ENCODE measurements around the gene SNX32.

SNX32 gene

GRCh38 chr11:65821107-65821506 lies 12.7 kb upstream of the SNX32 start:
- H3K4me2 ChIP-seq (ENCODE audit: low read depth, low read length, poor library complexity, severe bottlenecking) = no peak overlapping the region
- H3K79me2 ChIP-seq (ENCODE audit: insufficient read depth, low read length) = peaks cover 13% of the 10 kb centered on the region; the same call in 1 of the 2 replicates
- no peak overlapping the region for H2AFZ ChIP-seq (ENCODE audit: low read length)
- H3K27me3 ChIP-seq (ENCODE audit: insufficient read depth, low read length, poor library complexity, severe bottlenecking) = no peaks in the 10 kb centered on the region
- TF ChIP-seq EZH2phosphoT487 (IDR thresholded peaks at IDR 0.05; ENCODE audit: borderline replicate concordance) (no peak), CTCF (conservative IDR thresholded peaks at IDR 0.05; ENCODE audit: low read length) (no peak)
- H4K20me1 ChIP-seq (ENCODE audit: insufficient read depth, low read length, poor library complexity, severe bottlenecking) = no peaks in the 10 kb centered on the region
- no peak overlapping the region for H3K4me3 ChIP-seq (ENCODE audit: low read length, poor library complexity, severe bottlenecking)
- no peaks in the 10 kb centered on the region for H3F3A ChIP-seq (ENCODE audit: low read depth)
- no peak overlapping the region for H3K9ac ChIP-seq (ENCODE audit: low read depth, low read length, poor library complexity, severe bottlenecking)
- H3K36me3 ChIP-seq (ENCODE audit: insufficient read depth, low read length) = no peaks in the 10 kb centered on the region
- H3K9me3 ChIP-seq (ENCODE audit: insufficient read depth, low read depth, low read length) = no peaks in the 10 kb centered on the region
- H3K9me2 ChIP-seq (replicated peaks; ENCODE audit: low read depth, low read length) = no peaks in the 10 kb centered on the region
- peaks cover 13% of the 10 kb centered on the region for H3K4me1 ChIP-seq (ENCODE audit: insufficient read depth, low read length, poor library complexity, severe bottlenecking)

GRCh38 chr11:65822776-65823528 lies 10.8 kb upstream of the SNX32 start:
- Histone ChIP-seq H3K36me3 (ENCODE audit: insufficient read depth, low read length) (no peaks in the 10 kb centered on the region), H4K20me1 (ENCODE audit: insufficient read depth, low read length, poor library complexity, severe bottlenecking) (no peaks in the 10 kb centered on the region), H3K9me2 (replicated peaks; ENCODE audit: low read depth, low read length) (no peaks in the 10 kb centered on the region), H3K79me2 (ENCODE audit: insufficient read depth, low read length) (no peaks in the 10 kb centered on the region), H3K4me2 (ENCODE audit: low read depth, low read length, poor library complexity, severe bottlenecking) (no peak overlapping the region), H3K9ac (ENCODE audit: low read depth, low read length, poor library complexity, severe bottlenecking) (no peak overlapping the region), H3F3A (ENCODE audit: low read depth) (no peaks in the 10 kb centered on the region), H3K27me3 (ENCODE audit: insufficient read depth, low read length, poor library complexity, severe bottlenecking) (no peaks in the 10 kb centered on the region), H3K9me3 (ENCODE audit: insufficient read depth, low read depth, low read length) (no peaks in the 10 kb centered on the region), H2AFZ (ENCODE audit: low read length) (no peak overlapping the region), H3K4me3 (ENCODE audit: low read length, poor library complexity, severe bottlenecking) (no peak overlapping the region), H3K4me1 (ENCODE audit: insufficient read depth, low read length, poor library complexity, severe bottlenecking) (no peaks in the 10 kb centered on the region)
- TF ChIP-seq EZH2phosphoT487 (IDR thresholded peaks at IDR 0.05; ENCODE audit: borderline replicate concordance) = no peak
- TF ChIP-seq CTCF (conservative IDR thresholded peaks at IDR 0.05; ENCODE audit: low read length) = no peak

DNA sequence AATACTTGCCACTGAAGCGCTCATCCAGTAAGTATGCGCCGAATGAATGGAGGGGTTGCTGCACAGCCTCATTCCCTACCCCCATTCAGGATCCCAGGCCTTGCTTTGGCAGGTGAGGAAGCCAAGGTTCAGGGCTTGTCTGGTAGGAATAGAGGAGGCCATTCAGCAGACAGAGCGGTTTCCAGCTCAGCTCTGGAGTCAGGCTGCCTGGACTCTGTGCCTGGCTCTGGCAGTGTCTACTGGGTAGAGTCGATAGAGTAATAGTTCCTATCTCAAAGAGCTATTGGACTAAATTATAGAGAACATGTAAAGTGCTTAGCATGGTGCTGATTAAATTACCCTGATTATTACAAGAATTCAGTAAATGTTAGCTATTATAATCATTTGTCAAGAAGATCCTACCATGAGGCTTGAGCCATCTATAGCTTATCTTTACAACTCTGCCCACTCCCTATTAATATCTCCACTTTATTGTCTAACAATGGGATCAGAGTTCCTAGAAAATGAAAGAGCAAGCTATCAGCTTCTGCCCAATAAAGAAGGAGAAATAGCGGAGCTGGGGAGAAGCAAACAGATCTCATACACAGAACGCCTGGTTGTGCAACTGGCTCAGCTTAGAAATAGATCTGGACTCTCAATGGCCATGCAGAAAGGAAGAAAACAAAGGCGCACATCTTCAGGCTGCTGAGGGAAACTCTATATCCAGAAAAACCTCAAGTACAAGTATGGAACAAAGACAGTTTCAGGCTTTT lies 6.6 kb upstream of the SNX32 start:
- no peaks in the 10 kb centered on the region for H4K20me1 ChIP-seq (ENCODE audit: insufficient read depth, low read length, poor library complexity, severe bottlenecking)
- H3K9me2 ChIP-seq (replicated peaks; ENCODE audit: low read depth, low read length) = no peaks in the 10 kb centered on the region
- no peak overlapping the region for H2AFZ ChIP-seq (ENCODE audit: low read length)
- H3K4me3 ChIP-seq (ENCODE audit: low read length, poor library complexity, severe bottlenecking) = no peak overlapping the region
- no peaks in the 10 kb centered on the region for H3K36me3 ChIP-seq (ENCODE audit: insufficient read depth, low read length)
- no peak overlapping the region for H3K9ac ChIP-seq (ENCODE audit: low read depth, low read length, poor library complexity, severe bottlenecking)
- H3K4me1 ChIP-seq (ENCODE audit: insufficient read depth, low read length, poor library complexity, severe bottlenecking) = peaks cover 14% of the 10 kb centered on the region
- no peaks in the 10 kb centered on the region for H3K79me2 ChIP-seq (ENCODE audit: insufficient read depth, low read length)
- H3F3A ChIP-seq (ENCODE audit: low read depth) = 0 out of 2 replicates have a peak, but pooled peaks cover 2% of the 10 kb centered on the region
- H3K9me3 ChIP-seq (ENCODE audit: insufficient read depth, low read depth, low read length) = no peaks in the 10 kb centered on the region
- no peaks in the 10 kb centered on the region for H3K27me3 ChIP-seq (ENCODE audit: insufficient read depth, low read length, poor library complexity, severe bottlenecking)
- no peak overlapping the region for H3K4me2 ChIP-seq (ENCODE audit: low read depth, low read length, poor library complexity, severe bottlenecking)
- TF ChIP-seq CTCF (conservative IDR thresholded peaks at IDR 0.05; ENCODE audit: low read length) (no peak), EZH2phosphoT487 (IDR thresholded peaks at IDR 0.05; ENCODE audit: borderline replicate concordance) (no peak)
